NOMO-1 (cell line): ENCODE results near the gene ATOSB.

ENCODE experiments used
- DNase-seq, 2 experiments: peaks; one replicate each; lab custom pipeline; 2025; ENCODE audit not compliant: unreplicated experiment in 2 of 2; lab: John Stamatoyannopoulos, UW

The ATOSB gene

DNA sequence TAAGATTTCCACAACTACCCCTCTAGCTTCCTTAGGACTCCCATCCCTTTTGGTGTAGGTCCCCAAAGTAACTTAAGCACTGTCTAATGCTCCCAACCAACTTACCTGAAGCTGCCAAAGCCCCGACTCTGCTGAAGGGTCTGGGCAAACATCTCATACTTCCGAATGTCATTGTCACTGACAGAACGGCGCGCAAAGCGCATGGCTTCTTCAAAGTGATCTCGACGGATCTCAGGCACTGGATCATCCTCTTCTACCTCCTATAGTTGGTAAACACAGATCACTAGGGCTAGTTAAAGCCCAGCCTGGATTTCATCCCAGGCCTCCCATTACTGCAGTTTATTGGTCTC is 58.4 kb downstream of the ATOSB start:
- DNase-seq: no peak

DNA sequence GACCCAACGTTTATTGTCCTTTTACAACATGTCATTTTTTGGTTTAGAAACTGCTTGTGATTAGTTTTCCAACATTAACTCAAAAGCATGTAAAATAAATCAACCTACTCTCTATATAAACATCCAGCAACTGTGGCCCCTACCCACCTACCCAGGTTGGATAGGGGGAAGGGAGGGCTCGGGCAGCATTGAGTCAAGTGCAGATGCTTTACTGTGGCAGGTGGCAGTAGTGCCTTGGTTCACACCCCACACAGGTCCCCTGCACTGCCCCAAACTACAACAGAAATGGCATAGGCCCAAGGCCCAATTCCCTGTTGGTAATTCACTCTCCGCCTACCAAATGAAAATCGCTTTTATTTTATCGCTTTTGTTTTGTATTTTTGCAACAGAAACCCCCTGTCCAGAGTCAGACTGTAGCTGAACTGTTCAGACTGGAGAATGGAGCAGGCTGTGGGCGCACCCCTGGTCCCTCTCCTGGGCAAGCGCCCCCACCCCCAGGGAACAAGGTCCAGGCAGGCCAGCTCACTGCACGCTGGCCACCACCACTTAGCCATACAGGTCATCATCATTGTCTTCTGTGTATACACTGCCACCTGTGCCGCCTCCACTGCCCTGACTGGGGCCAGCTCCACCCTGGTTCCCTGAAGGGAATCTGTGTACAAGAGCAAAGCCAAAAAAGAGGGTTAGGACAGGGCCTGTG is 58.9 kb downstream of the ATOSB start:
- DNase-seq: no peak

DNA sequence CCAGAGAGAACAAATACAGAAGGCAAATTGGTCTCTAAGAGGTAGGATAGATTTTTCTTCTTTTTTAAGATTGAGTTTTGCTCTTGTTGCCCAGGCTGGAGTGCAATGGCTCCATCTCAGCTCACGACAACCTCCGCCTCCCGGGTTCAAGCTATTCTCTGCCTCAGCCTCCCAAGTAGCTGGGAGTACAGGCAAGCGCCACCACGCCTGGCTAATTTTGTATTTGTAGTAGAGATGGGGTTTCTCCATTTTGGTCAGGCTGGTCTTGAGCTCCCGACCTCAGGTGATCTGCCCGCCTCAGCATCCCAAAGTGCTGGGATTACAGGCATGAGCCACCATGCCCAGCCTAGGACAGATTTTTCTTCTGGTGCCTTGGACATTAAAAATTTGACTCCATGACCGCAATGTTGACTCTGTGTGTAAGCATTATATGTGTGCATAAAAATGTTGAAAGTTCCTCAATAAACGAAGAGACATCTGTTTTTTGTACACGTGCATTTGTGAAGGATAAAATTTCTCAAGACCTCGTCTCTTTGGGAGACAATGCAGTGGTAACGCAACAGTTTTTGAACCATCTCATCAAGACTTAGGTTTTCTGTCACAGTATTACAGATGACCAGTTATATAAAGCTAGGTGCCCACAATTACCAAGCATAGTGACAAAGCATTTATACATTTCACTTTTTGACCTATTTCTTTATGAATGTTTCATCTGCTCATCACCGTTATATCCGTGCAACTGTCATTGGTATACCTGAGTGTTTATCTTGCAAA is 60.6 kb downstream of the ATOSB start:
- no peak for DNase-seq

DNA sequence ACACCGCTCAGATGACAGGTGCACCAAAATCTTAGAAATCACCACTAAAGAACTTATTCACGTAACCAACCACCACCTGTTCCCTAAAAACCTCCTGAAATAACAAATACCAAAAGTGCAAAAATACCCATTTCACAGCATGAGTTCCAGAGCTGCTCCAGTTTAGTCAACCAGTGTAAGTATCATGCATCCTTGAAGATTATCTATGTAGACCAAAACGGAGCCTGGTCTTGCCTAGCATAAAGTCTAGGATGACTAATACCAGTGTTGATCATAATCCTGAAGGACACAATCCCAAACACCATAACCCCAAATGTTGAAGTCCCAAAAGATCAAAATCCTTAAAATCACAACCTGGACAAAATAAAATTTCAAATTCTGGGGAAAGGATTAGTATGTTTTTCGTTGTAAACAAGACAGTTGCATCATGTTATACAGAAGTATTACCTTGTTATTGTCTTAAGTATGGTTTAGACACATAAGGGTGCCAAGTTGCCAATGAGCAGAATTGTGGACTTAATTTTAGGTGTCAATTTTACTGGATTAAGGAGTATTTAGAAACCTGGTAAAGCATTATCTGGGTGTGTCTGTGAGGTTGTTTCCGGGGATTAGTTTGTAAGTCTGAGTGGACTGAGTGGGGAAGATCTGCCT is 61.4 kb downstream of the ATOSB start:
- no peak for DNase-seq
